ENCODE results near the gene CD47.

Gene CD47

GRCh38 chr3:108091498-108092250, 843 bp upstream of the CD47 start:
- no peak for DNase-seq (ENCODE audit: low spot score)

DNA sequence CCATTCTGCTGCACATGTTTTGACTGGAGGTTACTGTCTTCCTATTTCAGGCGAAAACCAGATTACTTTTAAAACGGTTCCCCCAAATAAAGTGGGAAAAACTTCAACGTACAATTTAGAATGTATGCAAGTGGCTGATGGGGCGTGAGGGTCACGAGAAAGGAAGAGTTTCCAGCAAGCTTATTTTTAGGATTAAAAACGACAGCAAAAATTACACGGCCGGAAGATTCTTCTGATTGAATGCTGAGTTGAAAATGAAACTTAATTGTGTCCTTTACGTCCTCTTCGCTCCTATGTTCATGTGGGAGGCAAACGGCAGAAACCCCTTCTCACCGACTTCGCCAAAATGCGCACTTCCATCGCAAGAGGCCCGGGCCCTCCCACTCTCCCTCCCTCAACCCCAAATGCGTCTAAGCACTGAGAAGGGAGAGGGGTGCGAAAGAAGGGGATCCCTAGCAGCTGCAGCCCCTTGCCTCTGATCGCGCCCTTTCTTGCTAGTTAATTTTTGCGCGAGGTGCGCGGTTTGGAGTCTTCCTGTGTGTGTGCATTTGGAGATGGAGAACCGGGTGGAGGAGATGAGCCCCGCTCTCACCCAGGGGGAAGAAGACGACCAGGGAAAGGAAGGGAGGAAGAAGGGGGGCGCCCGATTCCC, 656 bp downstream of the CD47 start:
- DNase-seq (ENCODE audit: low spot score), result peak; percentile 51

DNA sequence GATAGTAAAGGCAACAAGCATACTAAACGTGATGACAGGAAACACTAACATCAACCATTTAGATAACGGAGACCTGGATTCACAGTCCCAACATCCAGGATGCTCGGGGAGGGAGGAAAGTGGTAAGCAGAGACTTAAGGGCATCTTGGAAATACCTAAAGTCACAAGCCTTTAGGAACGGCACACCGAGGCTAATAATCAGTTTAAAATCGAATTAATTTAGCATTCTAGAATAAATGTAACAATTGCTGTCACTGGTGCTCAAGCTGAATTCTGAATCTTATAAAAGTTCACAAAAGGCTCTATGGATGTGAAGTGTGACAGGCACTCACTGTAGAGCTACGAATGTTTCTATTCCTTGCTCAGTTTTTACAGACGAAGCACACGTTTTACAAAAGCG, 1.3 kb downstream of the CD47 start:
- no peak for DNase-seq (ENCODE audit: low spot score)

DNA sequence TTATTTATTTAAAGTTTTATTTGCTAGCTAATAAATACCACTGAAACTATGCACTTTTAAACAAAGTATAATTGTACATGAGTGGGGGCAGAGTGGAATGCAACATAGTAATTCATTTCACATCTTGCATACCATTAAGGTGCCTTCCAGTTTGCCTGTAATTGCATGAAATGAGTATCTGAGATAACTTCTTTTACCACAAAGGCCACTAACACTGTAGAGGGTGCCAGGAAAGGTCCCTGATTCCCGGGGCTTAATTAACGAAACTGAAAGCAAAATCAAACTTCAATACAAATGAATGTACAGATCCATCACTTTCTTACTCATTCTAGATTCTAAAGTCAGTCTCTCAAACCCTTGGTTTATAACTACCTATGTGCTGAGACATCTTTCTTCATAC, 2.1 kb downstream of the CD47 start:
- peak; percentile 91 for DNase-seq (ENCODE audit: low spot score)

DNA sequence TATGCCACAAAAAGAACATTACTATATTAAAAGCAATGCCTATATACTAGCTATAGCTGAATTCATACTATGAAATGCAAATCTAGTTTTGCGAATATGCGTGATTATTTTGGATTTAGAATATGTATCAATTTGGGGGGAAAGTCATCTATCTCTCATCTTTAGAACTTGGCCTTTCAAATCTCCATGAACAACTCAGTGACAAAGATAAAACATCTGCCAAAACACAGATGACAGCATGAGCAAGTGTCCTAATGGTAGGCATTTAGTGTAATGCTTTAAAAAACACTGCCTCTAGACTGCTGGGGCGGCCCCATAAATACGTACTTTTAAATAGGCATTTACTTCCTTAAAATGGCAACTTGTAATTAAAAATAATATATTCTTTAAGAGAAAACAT, 2.7 kb downstream of the CD47 start:
- no peak for DNase-seq (ENCODE audit: low spot score)

GRCh38 chr3:108086653-108087052, 4.2 kb downstream of the CD47 start:
- no peak for DNase-seq (ENCODE audit: low spot score)

DNA sequence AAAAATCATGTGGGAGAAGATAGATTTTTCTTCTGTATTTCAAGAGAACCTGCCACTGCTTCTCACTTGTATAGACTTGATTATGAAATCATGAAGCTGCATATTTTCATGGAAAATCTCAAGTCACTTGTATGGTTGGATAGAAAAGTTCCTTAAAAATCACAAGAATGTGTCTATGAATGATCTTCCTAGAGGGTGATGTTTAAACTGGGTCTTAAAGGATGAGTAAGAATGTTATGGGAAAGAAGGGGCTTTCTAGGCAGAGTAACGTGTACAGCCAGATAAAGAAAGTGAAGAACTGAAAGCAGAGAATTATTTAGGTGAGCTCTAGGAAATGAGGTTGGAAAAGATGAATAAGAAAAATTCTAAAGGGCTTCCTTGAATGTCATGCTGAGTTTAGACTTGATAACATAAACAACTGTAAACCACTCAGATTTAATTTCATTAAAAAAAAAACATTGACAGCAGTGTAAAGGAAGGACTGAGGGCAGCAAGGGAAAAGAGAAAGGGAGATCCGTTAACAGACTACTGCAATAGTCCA, 5.0 kb downstream of the CD47 start:
- DNase-seq (ENCODE audit: low spot score), result no peak

- DNase-seq (ENCODE audit: low spot score), result no peak
These were observed 5.5 kb downstream of the CD47 start for GRCh38 chr3:108085370-108085769.

- DNase-seq (ENCODE audit: low spot score), result no peak
These were observed 11.0 kb downstream of the CD47 start for GRCh38 chr3:108079877-108080276.

DNA sequence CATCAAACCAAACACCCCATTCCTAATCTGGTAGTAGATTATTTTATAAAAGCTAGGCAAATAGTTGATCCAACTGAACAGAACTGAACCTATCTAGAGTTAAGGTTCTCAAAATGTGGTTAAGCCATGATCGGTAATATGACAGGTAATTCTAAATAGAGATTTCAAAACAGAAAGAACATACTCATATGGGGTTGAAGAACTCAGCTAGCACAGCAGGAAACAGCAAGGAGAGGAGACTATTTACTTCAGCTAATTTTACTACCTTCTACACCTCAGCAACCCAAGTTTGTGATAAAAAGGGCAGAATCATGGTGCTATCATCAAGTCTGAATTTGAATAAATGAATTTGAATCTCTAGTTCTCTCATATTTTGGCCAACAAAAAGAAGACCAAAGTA, 11.8 kb downstream of the CD47 start:
- no peak for DNase-seq (ENCODE audit: low spot score)

GRCh38 chr3:108076564-108076963, 14.3 kb downstream of the CD47 start:
- DNase-seq (ENCODE audit: low spot score), result no peak

- no peak for DNase-seq (ENCODE audit: low spot score)
These were observed 16.9 kb downstream of the CD47 start for GRCh38 chr3:108073764-108074431.

DNA sequence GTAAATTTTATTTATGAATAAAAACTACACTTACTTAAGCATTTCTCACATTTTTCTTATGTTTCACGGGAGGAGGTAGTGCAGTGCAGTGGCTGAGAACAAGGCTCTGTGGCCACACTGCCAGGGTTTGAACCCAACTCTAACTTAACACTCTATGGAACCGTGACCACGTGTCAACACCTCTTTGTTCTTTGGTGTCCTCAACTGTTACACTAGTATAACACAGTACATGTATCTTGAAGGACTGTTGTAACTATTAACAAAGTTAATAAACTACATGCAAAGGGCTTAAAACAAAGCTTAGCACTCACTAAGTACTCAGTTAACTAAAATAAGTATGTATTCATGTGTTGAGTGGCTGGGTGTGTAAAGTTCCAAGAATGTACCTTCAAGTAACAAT, 19.5 kb downstream of the CD47 start:
- no peak for DNase-seq (ENCODE audit: low spot score)

DNA sequence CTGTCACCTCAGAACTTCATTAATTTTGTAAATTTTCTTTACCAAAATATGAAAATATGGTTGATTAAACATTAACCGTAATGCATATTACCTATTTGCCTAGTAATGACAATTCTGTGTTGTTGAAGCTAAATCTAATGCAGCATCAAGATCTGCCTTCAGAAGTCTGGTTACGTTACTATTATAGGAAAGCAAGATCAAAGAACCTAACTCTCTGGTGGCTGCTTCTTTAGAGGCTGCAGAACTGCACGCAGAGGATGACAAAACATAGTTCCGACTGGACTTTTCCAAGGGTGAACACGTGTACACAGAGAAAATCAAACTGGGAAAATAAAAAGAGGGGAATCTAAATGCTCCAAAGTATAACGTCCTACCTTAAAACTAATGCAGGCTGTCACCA, 20.5 kb downstream of the CD47 start:
- DNase-seq (ENCODE audit: low spot score), result no peak

DNA sequence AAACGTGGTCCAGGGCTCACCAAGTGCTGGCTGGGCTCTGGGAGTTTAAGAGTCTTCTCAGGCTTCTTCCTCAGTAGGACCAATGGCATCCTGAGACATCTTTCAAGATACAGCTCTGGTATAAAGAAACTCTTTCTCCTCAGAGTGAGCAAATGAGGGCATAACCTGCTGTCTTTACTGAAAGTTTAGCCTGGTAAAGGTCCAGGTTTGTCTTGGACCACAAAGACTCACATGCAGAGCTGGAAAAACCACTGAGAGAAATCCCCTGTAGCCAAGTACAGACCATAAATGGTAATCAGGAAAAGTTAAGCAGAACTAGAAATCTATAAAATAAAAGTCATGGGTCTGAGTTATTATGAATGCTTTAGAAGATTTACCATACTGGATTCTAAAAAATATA, 23.1 kb downstream of the CD47 start:
- DNase-seq (ENCODE audit: low spot score), result no peak

DNA sequence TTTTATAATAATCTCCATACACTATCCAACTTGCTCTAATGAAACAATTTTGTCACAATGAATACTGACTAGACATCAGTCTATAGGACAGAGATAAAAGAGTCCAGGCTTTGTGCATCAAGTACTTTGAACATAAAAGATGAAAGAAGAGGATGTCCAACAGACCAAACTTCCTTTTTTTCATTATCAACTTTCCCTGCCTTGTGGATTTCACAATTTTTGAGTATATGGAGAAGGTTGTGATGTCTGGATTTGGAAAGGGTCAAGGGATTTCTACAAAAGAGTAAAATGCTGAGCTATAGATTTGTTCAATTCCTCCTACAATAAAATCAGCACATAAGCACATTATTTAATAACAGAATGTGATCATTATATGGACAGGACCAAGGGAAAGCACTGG, 25.7 kb downstream of the CD47 start:
- DNase-seq (ENCODE audit: low spot score), result no peak

DNA sequence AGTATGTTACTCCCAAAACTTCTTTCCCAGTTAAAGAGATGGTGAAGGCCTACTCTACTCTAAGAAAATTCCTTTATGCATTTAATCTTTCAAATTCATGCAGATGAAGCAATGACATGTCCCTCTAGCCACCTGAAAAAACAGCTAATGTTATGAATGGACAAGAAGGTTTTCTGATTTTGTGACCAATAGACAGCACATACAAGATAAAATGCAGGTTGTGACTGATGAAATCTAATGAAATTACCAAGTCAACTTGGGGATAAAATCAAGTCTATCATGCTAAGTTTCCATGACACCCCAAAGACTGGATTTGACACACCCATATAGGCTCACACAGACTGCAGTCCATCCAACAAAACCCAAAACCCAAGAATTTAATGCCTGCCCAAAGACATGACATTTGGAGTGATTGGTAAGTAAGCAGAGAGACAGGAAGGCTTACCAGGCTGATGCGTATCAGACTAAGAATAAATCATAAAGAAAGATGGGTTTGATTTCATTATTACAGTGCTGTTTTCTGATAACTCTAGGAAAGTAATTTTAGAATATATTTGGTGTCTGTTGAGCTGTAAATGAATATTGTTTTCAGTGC, 26.4 kb downstream of the CD47 start:
- no peak for DNase-seq (ENCODE audit: low spot score)

- no peak for DNase-seq (ENCODE audit: low spot score)
These were observed 28.8 kb downstream of the CD47 start for GRCh38 chr3:108062051-108062450.

DNA sequence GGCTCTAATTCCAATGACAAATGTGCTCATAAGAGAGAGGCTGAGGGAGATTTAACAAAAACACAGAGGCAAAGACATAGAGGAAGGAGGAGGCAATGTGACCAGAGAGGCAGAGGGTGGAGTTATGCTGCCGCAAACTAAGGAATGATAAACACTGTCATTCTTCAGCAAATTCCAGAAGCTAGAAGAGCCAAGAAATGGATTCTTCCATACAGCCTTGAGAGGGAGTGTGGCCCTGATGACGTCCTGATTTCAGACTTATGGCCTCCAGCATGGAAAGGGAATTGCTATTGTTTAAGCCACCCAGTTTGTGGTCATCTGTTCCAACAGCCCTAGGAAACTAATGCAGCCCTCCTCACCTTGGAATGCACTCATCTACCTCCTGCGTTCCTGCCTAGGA, 30.5 kb downstream of the CD47 start:
- DNase-seq (ENCODE audit: low spot score), result no peak

GRCh38 chr3:108055931-108056330, 34.9 kb downstream of the CD47 start:
- no peak for DNase-seq (ENCODE audit: low spot score)

GRCh38 chr3:108054935-108055334, 35.9 kb downstream of the CD47 start:
- no peak for DNase-seq (ENCODE audit: low spot score)

GRCh38 chr3:108053483-108053882, 37.3 kb downstream of the CD47 start:
- DNase-seq (ENCODE audit: low spot score), result no peak

GRCh38 chr3:108053067-108053466, 37.8 kb downstream of the CD47 start:
- DNase-seq (ENCODE audit: low spot score), result no peak

Measured in activated CD4-positive, alpha-beta T cell treated with anti-CD3 and anti-CD28 coated beads, Interleukin-2, Interleukin-4, amounts not matched to agents 100 ng/mL and 50 ng/mL, durations not matched to agents 16 hours and 8 hours (primary cell).